Mesendoderm (in vitro differentiated cells): ENCODE data around the gene IGF2R.

Experiments
- DNase-seq: peaks from one replicate; pipeline ENCODE4 v3.0.0; 2013
- H2AK5ac ChIP-seq: 2 replicates; pipeline ENCODE4 v1.6.1; 2013; ENCODE audit warnings: low read length, inconsistent platforms
- H2BK120ac ChIP-seq: 2 replicates; pipeline ENCODE4 v1.6.1; 2013; ENCODE audit warnings: low read depth, mild to moderate bottlenecking, low read length, moderate library complexity, mixed read lengths
- H2BK15ac ChIP-seq: replicated peaks from 2 replicates; pipeline ENCODE4 v1.6.1; 2013; ENCODE audit warnings: low read depth, mild to moderate bottlenecking, moderate library complexity
- H2BK5ac ChIP-seq: 2 replicates; pipeline ENCODE4 v1.6.1; 2013; ENCODE audit warnings: low read length, inconsistent platforms
- H3K18ac ChIP-seq: 2 replicates; pipeline ENCODE4 v1.6.1; 2013; ENCODE audit warnings: mild to moderate bottlenecking, low read length, mixed read lengths
- H3K23ac ChIP-seq: one replicate; pipeline ENCODE4 v1.6.1; 2013; ENCODE audit warnings: low read length
- H3K27ac ChIP-seq: 2 replicates; pipeline ENCODE4 v1.5.1; 2013; ENCODE audit warnings: low read depth, mild to moderate bottlenecking, inconsistent platforms, low read length, moderate library complexity
- H3K27me3 ChIP-seq: 2 replicates; pipeline ENCODE4 v1.6.1; 2013; ENCODE audit warnings: low read length, control low read depth, mild to moderate bottlenecking, inconsistent platforms; ENCODE audit not compliant: insufficient read depth, poor library complexity
- H3K36me3 ChIP-seq: 2 replicates; pipeline ENCODE4 v1.6.1; 2013; ENCODE audit warnings: low read length, inconsistent platforms; ENCODE audit not compliant: control insufficient read depth, insufficient read depth
- H3K4ac ChIP-seq: one replicate; pipeline ENCODE4 v1.6.1; 2013; ENCODE audit warnings: low read depth, mild to moderate bottlenecking, low read length, moderate library complexity
- H3K4me1 ChIP-seq: 2 replicates; pipeline ENCODE4 v1.6.1; 2013; ENCODE audit warnings: low read depth, low read length, inconsistent platforms; ENCODE audit not compliant: control insufficient read depth
- H3K4me2 ChIP-seq: 2 replicates; pipeline ENCODE4 v1.6.1; 2013; ENCODE audit warnings: low read length
- H3K4me3 ChIP-seq: 2 replicates; pipeline ENCODE4 v1.5.1; 2013; ENCODE audit warnings: mild to moderate bottlenecking, low read length
- H3K56ac ChIP-seq: one replicate; pipeline ENCODE4 v1.6.1; 2013; ENCODE audit warnings: low read length
- H3K79me1 ChIP-seq: 2 replicates; pipeline ENCODE4 v1.6.1; 2013; ENCODE audit warnings: low read length, inconsistent platforms
- H3K79me2 ChIP-seq: 2 replicates; pipeline ENCODE4 v1.6.1; 2013; ENCODE audit warnings: mild to moderate bottlenecking, low read length; ENCODE audit not compliant: control insufficient read depth, insufficient read depth
- H3K9ac ChIP-seq: 2 replicates; pipeline ENCODE4 v1.6.1; 2013; ENCODE audit warnings: low read length, inconsistent platforms
- H4K5ac ChIP-seq: one replicate; pipeline ENCODE4 v1.6.1; 2013; ENCODE audit warnings: low read length
- H4K8ac ChIP-seq: one replicate; pipeline ENCODE4 v1.6.1; 2013; ENCODE audit warnings: low read depth, mild to moderate bottlenecking, control low read depth, low read length, moderate library complexity
- WGBS: extraction: QIAGEN DNeasy Blood & Tissue Kit; methylation state at CpG from one replicate; pipeline ENCODE4 v1.1.7; 2013; ENCODE audit warnings: low lambda C conversion rate, missing lambda C conversion rate; ENCODE audit not compliant: insufficient coverage; ENCODE audit errors: extremely low coverage; 5-methylcytosine and 5-hydroxymethylcytosine counted together

Gene IGF2R

DNA sequence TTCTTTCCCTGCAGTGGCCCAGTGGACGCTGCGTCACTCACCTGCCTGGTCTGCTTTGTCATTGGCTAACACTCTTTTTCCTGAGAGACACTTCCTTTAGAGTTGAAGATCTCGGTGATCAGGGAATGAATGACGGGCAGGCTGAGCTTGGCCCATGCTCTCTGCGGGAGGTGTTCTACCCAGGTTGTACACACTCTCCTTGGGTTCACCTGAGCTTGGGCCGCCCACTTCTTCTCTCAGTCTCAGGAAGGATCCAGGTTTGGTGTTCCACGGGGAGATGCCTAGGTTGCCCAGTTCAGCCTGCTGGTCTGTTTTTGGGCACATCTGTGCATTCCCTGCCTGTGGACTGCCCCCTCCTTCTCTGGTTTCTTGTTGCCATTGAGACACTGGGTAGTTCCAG lies 86.0 kb downstream of the IGF2R start:
- Histone ChIP-seq H2AK5ac (no peak overlapping the region), H3K4me3 (no peak overlapping the region), H3K18ac (no peak overlapping the region), H3K27me3 (no peaks in the 10 kb centered on the region), H2BK120ac (no peak overlapping the region), H3K23ac (no peak overlapping the region), H3K4me1 (no peaks in the 10 kb centered on the region), H3K27ac (no peak overlapping the region), H3K79me1 (no peaks in the 10 kb centered on the region), H3K56ac (no peak overlapping the region), H3K36me3 (peaks cover 22% of the 10 kb centered on the region), H3K79me2 (no peaks in the 10 kb centered on the region), H2BK15ac (no peak overlapping the region), H3K9ac (no peak overlapping the region), H3K4me2 (no peak overlapping the region), H4K5ac (no peak overlapping the region), H3K4ac (no peak overlapping the region), H4K8ac (no peak overlapping the region), H2BK5ac (no peak overlapping the region)
- no CpG with 5 or more reads among the region's 7 CpGs for WGBS
- no peak for DNase-seq

GRCh38 chr6:160055378-160055777 lies 86.5 kb downstream of the IGF2R start:
- no peak overlapping the region for H3K9ac ChIP-seq
- no peak overlapping the region for H3K4me2 ChIP-seq
- H3K36me3 ChIP-seq, result peaks cover 22% of the 10 kb centered on the region
- no peak overlapping the region for H3K4ac ChIP-seq
- no peaks in the 10 kb centered on the region for H3K4me1 ChIP-seq
- H2AK5ac ChIP-seq, result no peak overlapping the region
- no peak overlapping the region for H4K5ac ChIP-seq
- DNase-seq, result no peak
- no peak overlapping the region for H2BK120ac ChIP-seq
- H3K27ac ChIP-seq, result no peak overlapping the region
- H3K79me1 ChIP-seq, result no peaks in the 10 kb centered on the region
- H3K23ac ChIP-seq, result no peak overlapping the region
- no peaks in the 10 kb centered on the region for H3K27me3 ChIP-seq
- WGBS, result no CpG with 5 or more reads among the region's 5 CpGs
- no peak overlapping the region for H3K56ac ChIP-seq
- H3K79me2 ChIP-seq, result no peaks in the 10 kb centered on the region
- no peak overlapping the region for H2BK15ac ChIP-seq
- H4K8ac ChIP-seq, result no peak overlapping the region
- H2BK5ac ChIP-seq, result no peak overlapping the region
- H3K4me3 ChIP-seq, result no peak overlapping the region
- H3K18ac ChIP-seq, result no peak overlapping the region

DNA sequence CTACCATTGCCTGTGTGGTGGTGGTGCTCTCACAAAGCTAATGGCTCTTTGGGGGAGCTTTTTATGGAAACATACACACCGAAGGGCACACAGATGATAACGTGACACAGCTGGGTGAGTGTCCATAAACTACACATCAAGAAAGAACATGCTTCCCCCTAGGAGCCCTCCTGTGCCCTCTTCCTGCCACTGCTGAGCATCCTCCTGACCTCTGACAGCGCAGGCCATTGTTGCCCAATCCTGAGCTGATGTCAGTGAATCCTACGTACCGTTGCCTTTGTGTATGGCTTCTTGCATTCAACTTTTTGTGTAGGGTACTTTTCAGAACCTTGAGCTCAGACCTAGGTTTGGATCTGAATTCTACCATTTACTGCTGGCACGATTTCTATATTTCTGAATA lies 86.9 kb downstream of the IGF2R start:
- no peak overlapping the region for H2BK15ac ChIP-seq
- no peak overlapping the region for H3K56ac ChIP-seq
- H2AK5ac ChIP-seq, result no peak overlapping the region
- no peak overlapping the region for H3K23ac ChIP-seq
- H3K4me1 ChIP-seq, result no peaks in the 10 kb centered on the region
- DNase-seq, result no peak
- H2BK120ac ChIP-seq, result no peak overlapping the region
- no peak overlapping the region for H3K9ac ChIP-seq
- H3K27me3 ChIP-seq, result no peaks in the 10 kb centered on the region
- no peak overlapping the region for H3K27ac ChIP-seq
- H4K8ac ChIP-seq, result no peak overlapping the region
- no peak overlapping the region for H3K4ac ChIP-seq
- H3K18ac ChIP-seq, result no peak overlapping the region
- peaks cover 22% of the 10 kb centered on the region for H3K36me3 ChIP-seq
- H3K79me2 ChIP-seq, result no peaks in the 10 kb centered on the region
- H3K79me1 ChIP-seq, result no peaks in the 10 kb centered on the region
- WGBS, result no CpG with 5 or more reads among the region's 6 CpGs
- H3K4me2 ChIP-seq, result no peak overlapping the region
- H2BK5ac ChIP-seq, result no peak overlapping the region
- no peak overlapping the region for H4K5ac ChIP-seq
- H3K4me3 ChIP-seq, result no peak overlapping the region

- H3K4ac ChIP-seq, result no peak overlapping the region
- no peaks in the 10 kb centered on the region for H3K27me3 ChIP-seq
- no peak overlapping the region for H2AK5ac ChIP-seq
- no peak overlapping the region for H3K23ac ChIP-seq
- no peak overlapping the region for H3K56ac ChIP-seq
- H2BK5ac ChIP-seq, result no peak overlapping the region
- no peaks in the 10 kb centered on the region for H3K79me2 ChIP-seq
- H2BK15ac ChIP-seq, result no peak overlapping the region
- no peaks in the 10 kb centered on the region for H3K4me1 ChIP-seq
- no peak overlapping the region for H3K4me3 ChIP-seq
- H2BK120ac ChIP-seq, result no peak overlapping the region
- no peak for DNase-seq
- no peak overlapping the region for H4K5ac ChIP-seq
- H4K8ac ChIP-seq, result no peak overlapping the region
- H3K27ac ChIP-seq, result no peak overlapping the region
- no CpG with 5 or more reads among the region's 6 CpGs for WGBS
- H3K9ac ChIP-seq, result no peak overlapping the region
- no peak overlapping the region for H3K18ac ChIP-seq
- peaks cover 25% of the 10 kb centered on the region for H3K36me3 ChIP-seq
- no peak overlapping the region for H3K4me2 ChIP-seq
- no peaks in the 10 kb centered on the region for H3K79me1 ChIP-seq
Observed at GRCh38 chr6:160057080-160057479, 88.2 kb downstream of the IGF2R start.

DNA sequence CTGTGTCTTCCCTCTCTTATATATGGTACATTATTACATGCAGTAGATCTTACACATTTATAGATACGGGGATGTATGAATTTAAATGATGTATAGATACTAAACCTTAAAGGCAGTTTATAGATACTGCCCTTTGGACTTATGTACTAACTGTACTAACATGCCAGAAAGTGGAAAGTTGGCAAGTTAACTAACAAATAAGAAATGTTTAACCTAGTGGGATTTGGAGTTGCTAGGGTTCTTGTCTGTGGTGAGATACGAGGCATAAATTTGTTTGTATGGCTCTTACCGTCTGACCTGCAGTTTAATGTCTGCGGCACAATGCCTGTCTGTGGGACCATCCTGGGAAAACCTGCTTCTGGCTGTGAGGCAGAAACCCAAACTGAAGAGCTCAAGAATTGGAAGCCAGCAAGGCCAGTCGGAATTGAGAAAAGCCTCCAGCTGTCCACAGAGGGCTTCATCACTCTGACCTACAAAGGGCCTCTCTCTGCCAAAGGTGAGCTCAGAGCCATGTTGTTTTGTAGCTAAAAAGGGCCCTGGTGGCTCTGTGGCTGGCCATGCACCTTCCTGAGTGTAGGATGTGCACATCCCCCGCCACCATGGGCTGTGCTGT lies 89.8 kb downstream of the IGF2R start:
- H3K36me3 ChIP-seq, result peaks cover 28% of the 10 kb centered on the region
- no peak overlapping the region for H3K4me2 ChIP-seq
- H3K4me3 ChIP-seq, result no peak overlapping the region
- H2BK120ac ChIP-seq, result no peak overlapping the region
- no CpG with 5 or more reads among the region's 6 CpGs for WGBS
- no peak overlapping the region for H3K4ac ChIP-seq
- H3K4me1 ChIP-seq, result no peaks in the 10 kb centered on the region
- H4K5ac ChIP-seq, result no peak overlapping the region
- H3K27me3 ChIP-seq, result no peaks in the 10 kb centered on the region
- H2AK5ac ChIP-seq, result no peak overlapping the region
- H3K79me2 ChIP-seq, result no peaks in the 10 kb centered on the region
- no peak overlapping the region for H4K8ac ChIP-seq
- H3K79me1 ChIP-seq, result no peaks in the 10 kb centered on the region
- no peak overlapping the region for H3K18ac ChIP-seq
- H2BK5ac ChIP-seq, result no peak overlapping the region
- no peak overlapping the region for H2BK15ac ChIP-seq
- no peak overlapping the region for H3K9ac ChIP-seq
- no peak overlapping the region for H3K27ac ChIP-seq
- no peak overlapping the region for H3K23ac ChIP-seq
- H3K56ac ChIP-seq, result no peak overlapping the region
- no peak for DNase-seq

DNA sequence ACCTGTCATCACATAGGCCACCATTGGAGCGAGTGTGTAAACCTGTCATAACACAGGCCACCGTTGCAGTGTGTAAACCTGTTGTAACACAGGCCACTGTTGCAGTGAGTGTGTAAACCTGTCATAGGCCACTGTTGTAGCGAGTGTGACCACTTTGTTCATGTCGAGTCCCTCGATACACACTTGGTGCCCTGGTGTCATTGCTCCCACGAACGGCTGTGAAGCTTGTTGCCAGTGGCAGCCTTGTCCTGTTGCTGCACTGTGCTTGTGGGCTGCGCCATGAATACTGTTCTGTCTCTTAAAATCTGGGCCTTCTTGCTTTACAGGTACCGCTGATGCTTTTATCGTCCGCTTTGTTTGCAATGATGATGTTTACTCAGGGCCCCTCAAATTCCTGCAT lies 91.3 kb downstream of the IGF2R start:
- no peak overlapping the region for H2BK5ac ChIP-seq
- H4K5ac ChIP-seq, result no peak overlapping the region
- H3K18ac ChIP-seq, result no peak overlapping the region
- WGBS, result no CpG with 5 or more reads among the region's 11 CpGs
- H2BK15ac ChIP-seq, result no peak overlapping the region
- no peaks in the 10 kb centered on the region for H3K4me1 ChIP-seq
- no peak overlapping the region for H3K27ac ChIP-seq
- H3K4me3 ChIP-seq, result no peak overlapping the region
- no peak overlapping the region for H3K9ac ChIP-seq
- H3K36me3 ChIP-seq, result peaks cover 33% of the 10 kb centered on the region
- no peaks in the 10 kb centered on the region for H3K79me1 ChIP-seq
- no peak overlapping the region for H3K23ac ChIP-seq
- no peak overlapping the region for H2AK5ac ChIP-seq
- no peak overlapping the region for H2BK120ac ChIP-seq
- H3K27me3 ChIP-seq, result no peaks in the 10 kb centered on the region
- no peak overlapping the region for H3K56ac ChIP-seq
- H3K4ac ChIP-seq, result no peak overlapping the region
- DNase-seq, result no peak
- H4K8ac ChIP-seq, result no peak overlapping the region
- H3K4me2 ChIP-seq, result no peak overlapping the region
- H3K79me2 ChIP-seq, result no peaks in the 10 kb centered on the region
